ENCODE measurements around the gene AFAP1L2. TPM values are rescaled to one million over a fixed set of nuclear protein-coding genes. Genes with fewer than 3 reads are reported as not detected.
A peak's percentile ranks its signal among the peaks of the same experiment; 100 is the strongest.

Gene AFAP1L2
- polyA plus RNA-seq, 2 donors = 7.8 to 8.2 TPM

DNA sequence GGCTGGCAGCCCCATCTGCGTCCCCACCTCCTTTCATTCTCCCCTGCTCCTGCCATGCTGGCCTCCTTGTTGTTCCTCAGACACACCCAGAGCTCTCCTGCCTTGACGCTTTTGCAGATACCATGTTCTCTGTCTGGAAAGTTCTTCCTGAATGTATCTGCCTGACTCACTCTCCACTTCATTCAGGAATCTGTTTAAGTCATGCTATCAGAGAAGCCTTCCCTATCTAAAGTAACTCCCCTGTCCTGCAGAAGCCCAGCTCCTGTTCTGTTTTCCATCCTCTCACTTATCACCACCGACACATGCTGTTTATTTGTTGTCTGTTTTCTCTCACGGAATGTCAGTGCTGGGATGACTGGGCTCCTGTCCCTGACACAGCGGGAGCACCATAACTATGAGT lies 82.0 kb downstream of the AFAP1L2 start:
- Histone ChIP-seq H3K27ac (ENCODE audit: low read depth in 2 of 2, low read length in 1 of 2) (peak overlapping the region in 1 of 2 donors; percentile 66), H3K4me3 (ENCODE audit: low read depth in 1 of 2, low read length in 2 of 2) (no peak overlapping the region), H3K27me3 (ENCODE audit: control insufficient read depth in 1 of 2, insufficient read depth in 2 of 2, low read length in 2 of 2) (no peaks in the 10 kb centered on the region), H3K36me3 (ENCODE audit: control insufficient read depth in 2 of 2, insufficient read depth in 2 of 2, low read length in 1 of 2) (no peaks in the 10 kb centered on the region), H3K4me1 (ENCODE audit: control insufficient read depth in 2 of 2, insufficient read depth in 2 of 2, low read length in 1 of 2) (peaks cover 7 to 9% of the 10 kb centered on the region in 2 donors), H3K9me3 (ENCODE audit: control insufficient read depth in 2 of 2, insufficient read depth in 1 of 2, low read depth in 1 of 2, low read length in 1 of 2) (no peaks in the 10 kb centered on the region)
- WGBS, 2 donors = 86 to 88% methylated on average over 5 of the region's 5 CpGs

- WGBS, 2 donors = 53 to 60% methylated on average over 23 of the region's 23 CpGs
- peak overlapping the region; percentile 60 to 89 for H3K27ac ChIP-seq (ENCODE audit: low read depth in 2 of 2, low read length in 1 of 2)
These were observed 83.8 kb downstream of the AFAP1L2 start for GRCh38 chr10:114320249-114321116.

GRCh38 chr10:114319406-114320248 lies 84.7 kb downstream of the AFAP1L2 start:
- H3K9me3 ChIP-seq (ENCODE audit: control insufficient read depth in 2 of 2, insufficient read depth in 1 of 2, low read depth in 1 of 2, low read length in 1 of 2) = no peaks in the 10 kb centered on the region
- H3K36me3 ChIP-seq (ENCODE audit: control insufficient read depth in 2 of 2, insufficient read depth in 2 of 2, low read length in 1 of 2) = peaks cover 0 to 4% of the 10 kb centered on the region in 2 donors
- 82 to 87% methylated on average over 18 of the region's 18 CpGs for WGBS, 2 donors
- peak overlapping the region; percentile 56 to 89 for H3K27ac ChIP-seq (ENCODE audit: low read depth in 2 of 2, low read length in 1 of 2)
- peaks cover 7 to 9% of the 10 kb centered on the region in 2 donors for H3K4me1 ChIP-seq (ENCODE audit: control insufficient read depth in 2 of 2, insufficient read depth in 2 of 2, low read length in 1 of 2)
- no peaks in the 10 kb centered on the region for H3K27me3 ChIP-seq (ENCODE audit: control insufficient read depth in 1 of 2, insufficient read depth in 2 of 2, low read length in 2 of 2)
- H3K4me3 ChIP-seq (ENCODE audit: low read depth in 1 of 2, low read length in 2 of 2) = no peak overlapping the region

More at GRCh38 chr10:114320249-114321116, 83.8 kb downstream of the AFAP1L2 start:
- H3K9me3 ChIP-seq (ENCODE audit: control insufficient read depth in 2 of 2, insufficient read depth in 1 of 2, low read depth in 1 of 2, low read length in 1 of 2) = no peaks in the 10 kb centered on the region
- no peaks in the 10 kb centered on the region for H3K27me3 ChIP-seq (ENCODE audit: control insufficient read depth in 1 of 2, insufficient read depth in 2 of 2, low read length in 2 of 2)
- H3K4me1 ChIP-seq (ENCODE audit: control insufficient read depth in 2 of 2, insufficient read depth in 2 of 2, low read length in 1 of 2) = peaks cover 7 to 9% of the 10 kb centered on the region in 2 donors
- peaks cover 0 to 1% of the 10 kb centered on the region in 2 donors for H3K36me3 ChIP-seq (ENCODE audit: control insufficient read depth in 2 of 2, insufficient read depth in 2 of 2, low read length in 1 of 2)
- H3K4me3 ChIP-seq (ENCODE audit: low read depth in 1 of 2, low read length in 2 of 2) = no peak overlapping the region

GRCh38 chr10:114316744-114317143 lies 87.6 kb downstream of the AFAP1L2 start:
- no peak overlapping the region for H3K4me3 ChIP-seq (ENCODE audit: low read depth in 1 of 2, low read length in 2 of 2)
- WGBS, 2 donors = 79 to 80% methylated on average over 5 of the region's 5 CpGs
- peaks cover 7 to 9% of the 10 kb centered on the region in 2 donors for H3K4me1 ChIP-seq (ENCODE audit: control insufficient read depth in 2 of 2, insufficient read depth in 2 of 2, low read length in 1 of 2)
- H3K36me3 ChIP-seq (ENCODE audit: control insufficient read depth in 2 of 2, insufficient read depth in 2 of 2, low read length in 1 of 2) = peaks cover 3 to 14% of the 10 kb centered on the region in 2 donors
- no peaks in the 10 kb centered on the region for H3K9me3 ChIP-seq (ENCODE audit: control insufficient read depth in 2 of 2, insufficient read depth in 1 of 2, low read depth in 1 of 2, low read length in 1 of 2)
- no peak overlapping the region for H3K27ac ChIP-seq (ENCODE audit: low read depth in 2 of 2, low read length in 1 of 2)
- no peaks in the 10 kb centered on the region for H3K27me3 ChIP-seq (ENCODE audit: control insufficient read depth in 1 of 2, insufficient read depth in 2 of 2, low read length in 2 of 2)

- WGBS, 2 donors = 87 to 88% methylated on average over 22 of the region's 22 CpGs
- Histone ChIP-seq H3K36me3 (ENCODE audit: control insufficient read depth in 2 of 2, insufficient read depth in 2 of 2, low read length in 1 of 2) (peaks cover 3 to 14% of the 10 kb centered on the region in 2 donors), H3K4me1 (ENCODE audit: control insufficient read depth in 2 of 2, insufficient read depth in 2 of 2, low read length in 1 of 2) (peaks cover 4 to 5% of the 10 kb centered on the region in 2 donors), H3K4me3 (ENCODE audit: low read depth in 1 of 2, low read length in 2 of 2) (no peak overlapping the region), H3K27ac (ENCODE audit: low read depth in 2 of 2, low read length in 1 of 2) (no peak overlapping the region), H3K27me3 (ENCODE audit: control insufficient read depth in 1 of 2, insufficient read depth in 2 of 2, low read length in 2 of 2) (no peaks in the 10 kb centered on the region), H3K9me3 (ENCODE audit: control insufficient read depth in 2 of 2, insufficient read depth in 1 of 2, low read depth in 1 of 2, low read length in 1 of 2) (no peaks in the 10 kb centered on the region)
These were observed 88.5 kb downstream of the AFAP1L2 start for GRCh38 chr10:114315566-114316420.

DNA sequence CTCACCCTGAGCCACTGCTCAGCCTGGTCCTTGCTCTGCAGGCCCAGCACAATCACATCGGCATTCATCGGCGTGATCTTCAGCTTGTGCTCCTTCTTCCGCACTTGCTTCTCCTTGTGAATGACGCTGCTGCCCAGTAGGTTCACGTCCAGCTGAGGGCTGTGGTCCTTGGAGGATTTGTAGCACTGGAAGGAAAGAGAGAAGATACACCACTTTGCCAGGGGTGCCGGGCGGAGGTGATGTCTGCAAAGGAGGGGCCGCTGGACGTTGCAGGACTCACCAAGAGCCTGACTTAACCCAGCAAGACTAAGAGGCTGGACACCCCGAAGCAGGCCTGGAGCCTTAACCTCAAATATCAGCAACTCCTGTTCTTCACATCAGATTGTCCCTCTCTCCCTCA lies 90.4 kb downstream of the AFAP1L2 start:
- WGBS, 2 donors = 85 to 90% methylated on average over 11 of the region's 11 CpGs
- H3K9me3 ChIP-seq (ENCODE audit: control insufficient read depth in 2 of 2, insufficient read depth in 1 of 2, low read depth in 1 of 2, low read length in 1 of 2) = no peaks in the 10 kb centered on the region
- no peaks in the 10 kb centered on the region for H3K27me3 ChIP-seq (ENCODE audit: control insufficient read depth in 1 of 2, insufficient read depth in 2 of 2, low read length in 2 of 2)
- H3K36me3 ChIP-seq (ENCODE audit: control insufficient read depth in 2 of 2, insufficient read depth in 2 of 2, low read length in 1 of 2) = peaks cover 3 to 15% of the 10 kb centered on the region in 2 donors
- no peak overlapping the region for H3K27ac ChIP-seq (ENCODE audit: low read depth in 2 of 2, low read length in 1 of 2)
- H3K4me3 ChIP-seq (ENCODE audit: low read depth in 1 of 2, low read length in 2 of 2) = no peak overlapping the region
- H3K4me1 ChIP-seq (ENCODE audit: control insufficient read depth in 2 of 2, insufficient read depth in 2 of 2, low read length in 1 of 2) = peaks cover 0 to 2% of the 10 kb centered on the region in 2 donors

DNA sequence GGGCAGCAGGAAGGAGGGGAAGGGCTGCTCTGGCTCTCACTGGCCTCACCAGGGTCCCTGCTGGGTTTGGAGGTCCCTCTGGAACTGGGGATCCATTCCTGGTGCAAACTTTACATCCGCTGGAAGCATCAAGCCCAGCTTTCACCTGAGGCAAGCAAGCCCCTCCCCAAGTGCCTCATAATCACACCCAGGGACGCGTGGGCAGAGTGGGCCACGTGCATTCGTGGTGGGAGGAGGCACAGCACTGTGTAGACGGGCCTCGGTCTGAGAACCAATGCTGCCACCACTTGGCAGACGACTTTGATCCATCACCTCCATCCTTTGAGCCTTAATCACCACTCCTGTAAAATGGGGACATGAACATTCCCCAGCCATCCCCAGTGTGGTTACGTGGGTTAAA lies 91.2 kb downstream of the AFAP1L2 start:
- WGBS, 2 donors = 83 to 92% methylated on average over 9 of the region's 9 CpGs
- Histone ChIP-seq H3K27me3 (ENCODE audit: control insufficient read depth in 1 of 2, insufficient read depth in 2 of 2, low read length in 2 of 2) (no peaks in the 10 kb centered on the region), H3K36me3 (ENCODE audit: control insufficient read depth in 2 of 2, insufficient read depth in 2 of 2, low read length in 1 of 2) (peaks cover 3 to 19% of the 10 kb centered on the region in 2 donors), H3K9me3 (ENCODE audit: control insufficient read depth in 2 of 2, insufficient read depth in 1 of 2, low read depth in 1 of 2, low read length in 1 of 2) (no peaks in the 10 kb centered on the region), H3K4me1 (ENCODE audit: control insufficient read depth in 2 of 2, insufficient read depth in 2 of 2, low read length in 1 of 2) (peaks cover 0 to 2% of the 10 kb centered on the region in 2 donors), H3K27ac (ENCODE audit: low read depth in 2 of 2, low read length in 1 of 2) (no peak overlapping the region), H3K4me3 (ENCODE audit: low read depth in 1 of 2, low read length in 2 of 2) (no peak overlapping the region)

GRCh38 chr10:114311496-114312209 lies 92.6 kb downstream of the AFAP1L2 start:
- no peaks in the 10 kb centered on the region for H3K9me3 ChIP-seq (ENCODE audit: control insufficient read depth in 2 of 2, insufficient read depth in 1 of 2, low read depth in 1 of 2, low read length in 1 of 2)
- no peak overlapping the region for H3K4me3 ChIP-seq (ENCODE audit: low read depth in 1 of 2, low read length in 2 of 2)
- H3K4me1 ChIP-seq (ENCODE audit: control insufficient read depth in 2 of 2, insufficient read depth in 2 of 2, low read length in 1 of 2) = peaks cover 0 to 2% of the 10 kb centered on the region in 2 donors
- no peaks in the 10 kb centered on the region for H3K27me3 ChIP-seq (ENCODE audit: control insufficient read depth in 1 of 2, insufficient read depth in 2 of 2, low read length in 2 of 2)
- 85 to 86% methylated on average over 13 of the region's 13 CpGs for WGBS, 2 donors
- H3K27ac ChIP-seq (ENCODE audit: low read depth in 2 of 2, low read length in 1 of 2) = no peak overlapping the region
- H3K36me3 ChIP-seq (ENCODE audit: control insufficient read depth in 2 of 2, insufficient read depth in 2 of 2, low read length in 1 of 2) = peaks cover 3 to 19% of the 10 kb centered on the region in 2 donors
